Gastroesophageal sphincter (tissue), 4 donors: Measurements from ENCODE around the gene THBS2. TPM values are rescaled to one million over a fixed set of nuclear protein-coding genes. Genes with fewer than 3 reads are reported as not detected.
A peak's percentile ranks its signal among the peaks of the same experiment; 100 is the strongest.

Experiments used
- ATAC-seq: fragments of 150-250 bp; one replicate; pipeline ENCODE4 v1.9.1; 2016; ENCODE audit warnings: mild to moderate bottlenecking, moderate library complexity
- H3K27ac ChIP-seq, 4 donors: fragments of 200-600 bp; sonication (generic) in 3 of 4; 1 replicate in 3 of 4; 2 replicates in 1 of 4; pipeline ENCODE4 v1.5.1; 2016 to 2019
- H3K27me3 ChIP-seq: fragments of 200-600 bp; sonication (generic); one replicate; pipeline ENCODE4 v1.5.1; 2019
- H3K36me3 ChIP-seq, 2 donors: fragments of 200-600 bp; sonication (generic); one replicate each; pipeline ENCODE4 v1.5.1; 2019; ENCODE audit warnings: control low read depth in 1 of 2
- H3K4me1 ChIP-seq, 3 donors: fragments of 200-600 bp; sonication (generic); 1 replicate in 2 of 3; 2 replicates in 1 of 3; pipeline ENCODE4 v1.5.1; 2016 to 2019; ENCODE audit warnings: control low read depth in 2 of 3
- H3K4me3 ChIP-seq, 2 donors: fragments of 200-600 bp; sonication (generic); one replicate each; pipeline ENCODE4 v1.5.1; 2019; ENCODE audit warnings: mild to moderate bottlenecking in 1 of 2, moderate library complexity in 1 of 2
- H3K9me3 ChIP-seq, 3 donors: fragments of 200-600 bp; sonication (generic); one replicate each; pipeline ENCODE4 v1.5.1; 2017 to 2019; ENCODE audit warnings: control low read depth in 2 of 3
- EP300 ChIP-seq: sonication (generic); formaldehyde crosslinking; IDR thresholded peaks from one replicate; pipeline ENCODE4 v1.6.1; 2017; ENCODE audit warnings: antibody characterized with exemption, mild to moderate bottlenecking
- POLR2A ChIP-seq, 2 donors: fragments of 450-650 bp; IDR thresholded peaks; one replicate each; pipeline ENCODE4 v1.6.1; 2017; ENCODE audit warnings: antibody characterized with exemption in 2 of 2, mild to moderate bottlenecking in 2 of 2, moderate library complexity in 1 of 2
- POLR2AphosphoS5 ChIP-seq: sonication (generic); formaldehyde crosslinking; IDR thresholded peaks from one replicate; pipeline ENCODE4 v1.6.1; 2017; ENCODE audit warnings: antibody characterized with exemption
- WGBS, 2 donors: methylation state at CpG; one replicate each; pipeline ENCODE4 v1.1.5; 2018; ENCODE audit warnings: low coverage in 1 of 2; 5-methylcytosine and 5-hydroxymethylcytosine counted together
- total RNA-seq, 4 donors: library from RNA; depleted of rRNA; stranded (reverse); fragments of >200 nt; gene quantifications; one replicate each; pipeline ENCODE4 v1.1.0, GENCODE V29; 2016
- TF ChIP-seq, protein P1 (sequence below), 4 experiments: fragments of 200-600 bp in 2 of 4; fragments of 450-650 bp in 2 of 4; sonication (generic) in 1 of 4; IDR thresholded peaks; one replicate each; pipeline ENCODE4 v1.5.1; 2017 to 2019; ENCODE audit warnings: antibody characterized with exemption in 4 of 4, mild to moderate bottlenecking in 2 of 4, moderate library complexity in 2 of 4

THBS2 gene
- total RNA-seq, 4 donors from 2014 or later: 21.5 to 41.9 (median 35.7) TPM

- Histone ChIP-seq H3K27me3 (no peaks in the 10 kb centered on the region), H3K4me3 (no peak overlapping the region), H3K4me1 (peaks cover 0 to 9% (median 0%) of the 10 kb centered on the region in 3 donors), H3K36me3 (no peaks in the 10 kb centered on the region), H3K27ac (peak overlapping the region in 1 of 4 donors; percentile 56), H3K9me3 (peaks cover 0 to 5% (median 0%) of the 10 kb centered on the region in 3 donors)
- WGBS, 2 donors: no CpG with 5 or more reads among the region's 1 CpG
- no peak for TF ChIP-seq EP300
- no peak for TF ChIP-seq POLR2A (IDR thresholded peaks at IDR 0.05)
- TF ChIP-seq, protein P1, sequence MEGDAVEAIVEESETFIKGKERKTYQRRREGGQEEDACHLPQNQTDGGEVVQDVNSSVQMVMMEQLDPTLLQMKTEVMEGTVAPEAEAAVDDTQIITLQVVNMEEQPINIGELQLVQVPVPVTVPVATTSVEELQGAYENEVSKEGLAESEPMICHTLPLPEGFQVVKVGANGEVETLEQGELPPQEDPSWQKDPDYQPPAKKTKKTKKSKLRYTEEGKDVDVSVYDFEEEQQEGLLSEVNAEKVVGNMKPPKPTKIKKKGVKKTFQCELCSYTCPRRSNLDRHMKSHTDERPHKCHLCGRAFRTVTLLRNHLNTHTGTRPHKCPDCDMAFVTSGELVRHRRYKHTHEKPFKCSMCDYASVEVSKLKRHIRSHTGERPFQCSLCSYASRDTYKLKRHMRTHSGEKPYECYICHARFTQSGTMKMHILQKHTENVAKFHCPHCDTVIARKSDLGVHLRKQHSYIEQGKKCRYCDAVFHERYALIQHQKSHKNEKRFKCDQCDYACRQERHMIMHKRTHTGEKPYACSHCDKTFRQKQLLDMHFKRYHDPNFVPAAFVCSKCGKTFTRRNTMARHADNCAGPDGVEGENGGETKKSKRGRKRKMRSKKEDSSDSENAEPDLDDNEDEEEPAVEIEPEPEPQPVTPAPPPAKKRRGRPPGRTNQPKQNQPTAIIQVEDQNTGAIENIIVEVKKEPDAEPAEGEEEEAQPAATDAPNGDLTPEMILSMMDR (IDR thresholded peaks at IDR 0.05): no peak
- no peak for TF ChIP-seq POLR2AphosphoS5
- no peak for ATAC-seq
Observed at GRCh38 chr6:169268276-169268675, 14.6 kb upstream of the THBS2 start.

- WGBS, 2 donors: 85 to 87% methylated on average over 11 to 15 of the region's 15 CpGs
Observed at GRCh38 chr6:169266746-169267591, 13.3 kb upstream of the THBS2 start.

GRCh38 chr6:169266261-169266660 lies 12.6 kb upstream of the THBS2 start:
- no peak overlapping the region for H3K27ac ChIP-seq
- no peaks in the 10 kb centered on the region for H3K36me3 ChIP-seq
- no peaks in the 10 kb centered on the region for H3K27me3 ChIP-seq
- H3K9me3 ChIP-seq: peaks cover 0 to 5% (median 0%) of the 10 kb centered on the region in 3 donors
- no peak for ATAC-seq
- peaks cover 0 to 9% (median 0%) of the 10 kb centered on the region in 3 donors for H3K4me1 ChIP-seq
- TF ChIP-seq POLR2AphosphoS5 (no peak), POLR2A (IDR thresholded peaks at IDR 0.05) (no peak), EP300 (no peak)
- TF ChIP-seq, protein P1 (IDR thresholded peaks at IDR 0.05): no peak
- H3K4me3 ChIP-seq: no peak overlapping the region
- 60 to 96% methylated on average over 2 to 3 of the region's 5 CpGs for WGBS, 2 donors

More at GRCh38 chr6:169266746-169267591, 13.3 kb upstream of the THBS2 start:
- Histone ChIP-seq H3K4me1 (peaks cover 0 to 9% (median 0%) of the 10 kb centered on the region in 3 donors), H3K4me3 (no peak overlapping the region), H3K9me3 (peaks cover 0 to 5% (median 0%) of the 10 kb centered on the region in 3 donors), H3K27ac (no peak overlapping the region), H3K27me3 (no peaks in the 10 kb centered on the region), H3K36me3 (no peaks in the 10 kb centered on the region)
- ATAC-seq: peak; percentile 60
- TF ChIP-seq POLR2A (IDR thresholded peaks at IDR 0.05): no peak
- TF ChIP-seq POLR2AphosphoS5: no peak
- TF ChIP-seq, protein P1 (IDR thresholded peaks at IDR 0.05): no peak
- no peak for TF ChIP-seq EP300

GRCh38 chr6:169265486-169266131 lies 12.0 kb upstream of the THBS2 start:
- Histone ChIP-seq H3K4me3 (no peak overlapping the region), H3K9me3 (peaks cover 0 to 5% (median 0%) of the 10 kb centered on the region in 3 donors), H3K36me3 (no peaks in the 10 kb centered on the region), H3K27me3 (no peaks in the 10 kb centered on the region), H3K4me1 (peaks cover 0 to 9% (median 0%) of the 10 kb centered on the region in 3 donors), H3K27ac (no peak overlapping the region)
- TF ChIP-seq POLR2AphosphoS5 (no peak), EP300 (no peak), POLR2A (IDR thresholded peaks at IDR 0.05) (no peak)
- TF ChIP-seq, protein P1 (IDR thresholded peaks at IDR 0.05): no peak
- ATAC-seq: no peak
- 77% methylated on average over 4 of the region's 12 CpGs; no CpG with 5 or more reads in 1 of the 2 donors for WGBS, 2 donors
